Measurements from ENCODE around the gene TMEM69.
"Not testable (repeated sequence)": the region's sequence is repeated elsewhere in the genome, so short reads cannot be mapped to it uniquely, and the experiment has no call there.

The TMEM69 gene

DNA sequence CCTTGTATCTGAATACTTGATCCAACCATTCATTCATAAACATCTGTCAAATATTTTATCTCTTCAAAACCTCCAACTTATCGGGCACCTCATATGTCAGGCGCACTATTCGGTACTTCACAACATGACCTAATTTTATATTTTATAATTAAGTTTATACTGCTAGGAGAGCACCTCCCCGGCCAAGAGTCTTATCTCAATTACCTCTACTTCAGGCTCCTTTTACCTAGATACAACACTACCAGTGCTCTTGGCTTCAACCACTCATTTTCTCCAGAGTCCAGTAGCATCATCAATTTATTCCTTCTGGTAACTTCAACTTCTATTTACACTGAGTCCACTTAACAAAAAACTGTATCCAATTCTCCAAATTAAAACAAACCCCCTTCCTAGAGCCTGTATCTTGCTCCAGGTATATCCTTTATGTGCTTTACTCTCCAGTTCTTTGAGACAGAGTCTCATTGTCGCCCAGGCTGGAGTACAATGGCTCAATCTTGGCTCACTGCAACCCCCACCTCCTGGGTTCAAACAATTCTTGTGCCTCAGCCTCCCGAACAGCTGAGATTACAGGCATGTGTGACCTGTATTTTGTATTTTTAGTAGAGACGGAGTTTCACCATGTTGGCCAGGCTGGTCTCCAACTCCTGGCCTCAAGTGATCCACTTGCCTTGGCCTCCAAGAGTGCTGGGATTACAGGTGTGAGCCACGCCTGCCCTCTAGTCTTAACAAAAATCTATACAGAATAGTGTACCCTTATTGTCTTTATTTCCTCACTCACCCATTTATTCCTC lies 20.5 kb upstream of the TMEM69 start:
- DNase-seq (ENCODE audit: low read depth): no peak
- TF ChIP-seq, protein P1, sequence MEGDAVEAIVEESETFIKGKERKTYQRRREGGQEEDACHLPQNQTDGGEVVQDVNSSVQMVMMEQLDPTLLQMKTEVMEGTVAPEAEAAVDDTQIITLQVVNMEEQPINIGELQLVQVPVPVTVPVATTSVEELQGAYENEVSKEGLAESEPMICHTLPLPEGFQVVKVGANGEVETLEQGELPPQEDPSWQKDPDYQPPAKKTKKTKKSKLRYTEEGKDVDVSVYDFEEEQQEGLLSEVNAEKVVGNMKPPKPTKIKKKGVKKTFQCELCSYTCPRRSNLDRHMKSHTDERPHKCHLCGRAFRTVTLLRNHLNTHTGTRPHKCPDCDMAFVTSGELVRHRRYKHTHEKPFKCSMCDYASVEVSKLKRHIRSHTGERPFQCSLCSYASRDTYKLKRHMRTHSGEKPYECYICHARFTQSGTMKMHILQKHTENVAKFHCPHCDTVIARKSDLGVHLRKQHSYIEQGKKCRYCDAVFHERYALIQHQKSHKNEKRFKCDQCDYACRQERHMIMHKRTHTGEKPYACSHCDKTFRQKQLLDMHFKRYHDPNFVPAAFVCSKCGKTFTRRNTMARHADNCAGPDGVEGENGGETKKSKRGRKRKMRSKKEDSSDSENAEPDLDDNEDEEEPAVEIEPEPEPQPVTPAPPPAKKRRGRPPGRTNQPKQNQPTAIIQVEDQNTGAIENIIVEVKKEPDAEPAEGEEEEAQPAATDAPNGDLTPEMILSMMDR (IDR thresholded peaks at IDR 0.05; ENCODE audit: low read depth, low read length, missing control alignments): no peak
- in situ Hi-C loops (cut with HindIII; ENCODE audit: low sequenced_read_pairs): no loop called here
- H3K4me3 ChIP-seq (ENCODE audit: low read depth, low read length): no peak overlapping the region

DNA sequence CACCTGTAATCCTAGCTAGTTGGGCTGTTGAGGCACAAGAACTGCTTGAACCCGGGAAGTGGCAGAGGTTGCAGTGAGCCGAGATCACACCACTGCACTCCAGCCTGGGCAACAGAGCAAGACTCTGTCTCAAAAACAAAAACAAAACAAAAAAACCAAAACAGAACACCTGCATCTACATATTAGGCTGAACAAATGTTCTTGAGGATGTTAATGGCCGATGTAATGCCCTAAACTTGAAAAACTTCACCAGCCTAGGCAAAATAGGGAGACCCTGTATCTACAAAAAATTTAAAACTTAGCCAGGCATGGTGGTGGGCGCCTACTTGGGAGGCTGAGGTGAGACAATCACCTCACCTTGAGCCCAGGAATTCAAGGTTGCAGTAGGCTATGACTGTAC lies 19.5 kb upstream of the TMEM69 start:
- no peak for DNase-seq (ENCODE audit: low read depth)
- in situ Hi-C loops (cut with HindIII; ENCODE audit: low sequenced_read_pairs): no loop called here
- TF ChIP-seq, protein P1 (IDR thresholded peaks at IDR 0.05; ENCODE audit: low read depth, low read length, missing control alignments): no peak
- H3K4me3 ChIP-seq (ENCODE audit: low read depth, low read length): no peak overlapping the region

DNA sequence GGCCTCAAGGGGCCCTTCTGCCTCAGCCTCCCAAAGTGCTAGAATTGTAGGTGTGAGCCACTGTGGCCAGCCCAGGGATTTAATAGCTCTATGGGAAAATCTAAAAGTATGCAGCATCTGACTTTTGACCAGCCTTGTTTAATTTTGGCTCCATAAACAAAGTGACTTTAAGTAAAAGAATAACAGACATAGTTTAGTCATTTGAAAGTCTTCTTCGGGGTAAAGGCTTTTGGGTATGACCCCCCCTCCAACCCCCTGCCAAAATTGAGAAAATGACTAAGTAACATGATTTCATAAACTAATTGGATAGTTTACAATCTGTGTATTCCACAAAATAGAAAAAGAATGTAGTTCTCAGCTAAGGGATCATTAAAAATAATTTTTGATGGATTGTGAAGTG lies 18.6 kb upstream of the TMEM69 start:
- no peak for DNase-seq (ENCODE audit: low read depth)
- TF ChIP-seq, protein P1 (IDR thresholded peaks at IDR 0.05; ENCODE audit: low read depth, low read length, missing control alignments): no peak
- no peak overlapping the region for H3K4me3 ChIP-seq (ENCODE audit: low read depth, low read length)
- in situ Hi-C loops (cut with HindIII; ENCODE audit: low sequenced_read_pairs): no loop called here

DNA sequence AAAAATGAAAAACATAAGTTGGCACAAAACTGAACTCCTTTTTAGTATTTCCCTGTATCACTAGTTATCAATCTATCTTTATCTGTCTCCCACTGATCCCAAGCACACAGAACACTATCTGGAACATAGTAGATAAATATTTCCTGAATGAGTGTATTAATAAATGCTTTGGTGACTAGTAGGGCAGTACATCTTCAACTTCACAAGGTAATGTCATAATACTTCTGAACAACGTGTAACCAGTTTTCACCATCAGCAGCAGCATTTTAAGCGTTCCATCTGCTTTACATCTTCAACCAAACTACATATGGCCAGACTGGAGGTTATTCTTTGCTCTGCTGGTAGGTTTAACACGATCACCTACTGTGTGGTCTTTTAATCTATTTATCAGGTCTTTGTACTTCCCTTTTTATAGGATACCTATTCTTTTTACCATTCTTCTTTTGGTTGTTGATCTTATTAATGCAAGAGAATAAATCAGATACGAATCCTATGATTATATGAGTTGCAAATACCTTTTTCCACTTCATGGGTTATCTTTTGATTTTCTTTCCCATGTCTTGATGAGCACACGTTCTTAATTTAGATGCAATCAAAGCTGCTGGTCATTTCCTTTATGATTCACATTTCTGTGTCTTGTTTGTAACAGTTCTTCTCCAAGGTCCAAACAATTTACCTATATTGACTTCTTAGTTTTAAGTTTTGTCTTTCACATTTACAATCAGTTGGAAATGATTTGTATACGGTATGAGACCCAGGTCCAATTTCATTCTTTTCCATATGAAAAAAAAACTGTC lies 17.9 kb upstream of the TMEM69 start:
- no peak overlapping the region for H3K4me3 ChIP-seq (ENCODE audit: low read depth, low read length)
- no peak for DNase-seq (ENCODE audit: low read depth)
- TF ChIP-seq, protein P1 (IDR thresholded peaks at IDR 0.05; ENCODE audit: low read depth, low read length, missing control alignments): no peak
- in situ Hi-C loops (cut with HindIII; ENCODE audit: low sequenced_read_pairs): no loop called here

DNA sequence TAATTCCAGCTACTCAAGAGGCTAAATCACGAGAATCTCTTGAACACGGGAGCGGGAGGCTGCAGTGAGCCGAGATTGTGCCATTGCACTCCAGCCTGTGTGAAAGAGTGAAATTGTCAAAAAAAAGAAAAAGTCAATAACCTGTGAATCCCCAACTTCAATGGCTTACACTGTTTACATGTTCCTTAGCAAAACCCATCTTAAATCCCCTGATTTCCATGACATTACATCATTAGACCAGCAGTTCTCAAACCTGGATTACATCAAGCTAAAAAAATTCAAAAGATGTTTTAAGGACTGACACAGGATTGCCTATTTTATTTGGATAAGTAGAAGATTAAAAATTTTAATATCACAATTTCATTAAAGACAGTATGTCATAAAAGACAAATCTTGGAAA lies 14.0 kb upstream of the TMEM69 start:
- no peak for DNase-seq (ENCODE audit: low read depth)
- in situ Hi-C loops (cut with HindIII; ENCODE audit: low sequenced_read_pairs): no loop called here
- TF ChIP-seq, protein P1 (IDR thresholded peaks at IDR 0.05; ENCODE audit: low read depth, low read length, missing control alignments): no peak
- no peak overlapping the region for H3K4me3 ChIP-seq (ENCODE audit: low read depth, low read length)

DNA sequence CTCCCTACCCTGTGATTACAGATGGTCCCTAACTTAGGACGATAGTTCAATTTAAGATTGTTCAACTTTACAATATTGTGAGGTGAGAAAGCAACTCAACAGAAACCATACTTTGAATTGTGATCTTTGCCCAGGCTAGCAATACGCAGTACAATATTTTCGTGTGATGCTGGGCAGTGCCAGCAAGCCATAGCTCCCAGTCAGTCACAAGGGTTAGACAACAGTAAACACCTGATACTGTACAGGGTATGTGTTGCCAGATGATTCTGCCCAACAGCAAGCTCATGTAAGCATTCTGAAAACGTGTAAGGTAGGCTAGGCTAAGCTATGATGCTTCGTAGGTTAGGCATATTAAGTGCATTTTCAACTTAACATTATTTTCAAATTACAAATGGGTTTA lies 13.5 kb upstream of the TMEM69 start:
- in situ Hi-C loops (cut with HindIII; ENCODE audit: low sequenced_read_pairs): no loop called here
- TF ChIP-seq, protein P1 (IDR thresholded peaks at IDR 0.05; ENCODE audit: low read depth, low read length, missing control alignments): no peak
- H3K4me3 ChIP-seq (ENCODE audit: low read depth, low read length): no peak overlapping the region
- no peak for DNase-seq (ENCODE audit: low read depth)

DNA sequence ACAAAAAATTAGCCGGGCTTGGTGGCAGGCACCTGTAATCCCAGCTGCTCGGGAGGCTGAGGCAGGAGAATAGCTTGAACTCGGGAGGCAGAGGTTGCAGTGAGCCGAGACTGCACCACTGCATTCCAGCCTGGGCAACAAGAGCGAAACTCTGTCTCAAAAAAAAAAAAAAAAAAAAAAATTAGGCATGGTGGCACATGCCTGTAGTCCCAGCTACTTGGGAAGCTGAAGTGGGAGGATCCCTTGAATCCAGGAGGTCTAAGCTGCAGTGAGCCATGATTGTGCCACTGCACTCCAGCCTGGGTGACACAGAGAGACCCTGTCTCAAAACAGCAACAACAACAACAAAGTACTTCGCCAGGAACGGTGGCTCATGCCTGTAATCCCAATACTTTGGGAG lies 11.4 kb upstream of the TMEM69 start:
- DNase-seq (ENCODE audit: low read depth); in situ Hi-C loops (cut with HindIII; ENCODE audit: low sequenced_read_pairs); H3K4me3 ChIP-seq (ENCODE audit: low read depth, low read length): not testable (repeated sequence)

Measured in astrocyte of the cerebellum (primary cell).